GM23248 (cell line): ENCODE results near the gene REPIN1.

ENCODE experiments used
- EZH2 ChIP-seq: fragments of 200-600 bp; sonication (generic); IDR thresholded peaks from 2 replicates; pipeline ENCODE4 v1.6.1; 2018; ENCODE audit warnings: antibody characterized with exemption, mild to moderate bottlenecking; ENCODE audit not compliant: insufficient read depth, poor library complexity, severe bottlenecking
- EZH2phosphoT487 ChIP-seq: fragments of 200-600 bp; sonication (generic); IDR thresholded peaks from 2 replicates; pipeline ENCODE4 v1.6.1; 2018; ENCODE audit warnings: antibody characterized with exemption, moderate library complexity, mild to moderate bottlenecking, low read depth; ENCODE audit not compliant: insufficient read depth

DNA sequence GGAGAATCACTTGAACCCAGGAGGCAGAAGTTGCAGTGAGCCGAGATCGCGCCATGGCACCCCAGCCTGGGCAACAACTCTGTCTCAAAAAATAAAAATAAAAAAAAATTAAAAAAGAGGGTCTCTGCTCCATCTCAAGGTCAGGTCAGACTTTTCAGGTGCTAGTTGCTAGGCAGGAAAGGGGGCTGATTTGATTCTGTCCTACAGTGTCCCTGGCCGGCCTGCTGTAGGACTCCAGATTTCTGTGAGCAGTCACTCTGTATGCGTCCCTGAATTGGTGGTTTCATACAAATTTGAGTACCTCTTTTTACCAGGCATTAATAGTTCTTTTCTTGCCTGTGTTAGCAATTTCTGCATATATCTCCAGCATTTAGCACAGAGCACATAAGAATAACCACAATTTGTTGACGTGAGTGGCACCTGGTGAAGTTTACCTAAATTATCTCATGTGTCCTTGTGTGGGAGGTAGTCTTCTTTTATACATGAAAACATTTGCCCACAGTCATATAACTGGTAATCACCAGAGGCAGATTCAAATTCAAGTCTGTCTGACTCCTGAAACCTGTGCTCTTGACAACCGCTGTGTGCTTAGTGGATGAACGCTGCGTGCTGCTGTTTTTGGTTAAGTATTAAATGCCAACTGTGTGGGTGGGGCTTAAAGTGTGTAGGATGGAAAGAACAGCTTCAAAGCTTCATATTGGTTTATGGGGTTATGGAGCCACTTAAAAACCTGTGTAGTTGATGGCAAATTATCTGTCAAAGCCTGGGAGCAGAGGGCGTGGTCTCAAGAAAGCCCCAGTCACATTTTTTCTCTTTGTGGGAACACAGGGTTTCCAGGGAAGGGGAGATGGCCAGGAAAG, 7.3 kb downstream of the REPIN1 start:
- TF ChIP-seq EZH2 = no peak
- no peak for TF ChIP-seq EZH2phosphoT487
